Tibial nerve (tissue), 3 donors: ENCODE data around the gene PFN3.

Source experiments
- POLR2A ChIP-seq, 2 donors: fragments of 450-650 bp; IDR thresholded peaks; one replicate each; pipeline ENCODE4 v1.6.1; 2017; ENCODE audit warnings: antibody characterized with exemption in 2 of 2, mild to moderate bottlenecking in 2 of 2, moderate library complexity in 2 of 2
- TF ChIP-seq, protein P1 (sequence below), 5 experiments: fragments of 200-600 bp in 3 of 5; fragments of 450-650 bp in 2 of 5; sonication (generic) in 3 of 5; IDR thresholded peaks; one replicate each; pipeline ENCODE4 v1.5.1; 2016 to 2019; ENCODE audit warnings: antibody characterized with exemption in 5 of 5, mild to moderate bottlenecking in 3 of 5, moderate library complexity in 2 of 5

- TF ChIP-seq, protein P1, sequence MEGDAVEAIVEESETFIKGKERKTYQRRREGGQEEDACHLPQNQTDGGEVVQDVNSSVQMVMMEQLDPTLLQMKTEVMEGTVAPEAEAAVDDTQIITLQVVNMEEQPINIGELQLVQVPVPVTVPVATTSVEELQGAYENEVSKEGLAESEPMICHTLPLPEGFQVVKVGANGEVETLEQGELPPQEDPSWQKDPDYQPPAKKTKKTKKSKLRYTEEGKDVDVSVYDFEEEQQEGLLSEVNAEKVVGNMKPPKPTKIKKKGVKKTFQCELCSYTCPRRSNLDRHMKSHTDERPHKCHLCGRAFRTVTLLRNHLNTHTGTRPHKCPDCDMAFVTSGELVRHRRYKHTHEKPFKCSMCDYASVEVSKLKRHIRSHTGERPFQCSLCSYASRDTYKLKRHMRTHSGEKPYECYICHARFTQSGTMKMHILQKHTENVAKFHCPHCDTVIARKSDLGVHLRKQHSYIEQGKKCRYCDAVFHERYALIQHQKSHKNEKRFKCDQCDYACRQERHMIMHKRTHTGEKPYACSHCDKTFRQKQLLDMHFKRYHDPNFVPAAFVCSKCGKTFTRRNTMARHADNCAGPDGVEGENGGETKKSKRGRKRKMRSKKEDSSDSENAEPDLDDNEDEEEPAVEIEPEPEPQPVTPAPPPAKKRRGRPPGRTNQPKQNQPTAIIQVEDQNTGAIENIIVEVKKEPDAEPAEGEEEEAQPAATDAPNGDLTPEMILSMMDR (IDR thresholded peaks at IDR 0.05): no peak
- TF ChIP-seq POLR2A (IDR thresholded peaks at IDR 0.05): no peak
Observed at GRCh38 chr5:177393206-177393765, 7.2 kb downstream of the PFN3 start.
